Body of pancreas (tissue), 4 donors: ENCODE measurements around the gene HOXA9.

ENCODE experiments used
- POLR2A ChIP-seq, 3 donors: fragments of 450-650 bp; IDR thresholded peaks; one replicate each; pipeline ENCODE4 v1.6.1; 2016; ENCODE audit warnings: antibody characterized with exemption in 3 of 3, mild to moderate bottlenecking in 2 of 3
- TF ChIP-seq, protein P1 (sequence below), 7 experiments: fragments of 450-650 bp in 4 of 7; fragments of 200-600 bp in 3 of 7; sonication (generic) in 3 of 7; IDR thresholded peaks; one replicate each; pipeline ENCODE4 v1.5.1; 2016 to 2019; ENCODE audit warnings: antibody characterized with exemption in 7 of 7

DNA sequence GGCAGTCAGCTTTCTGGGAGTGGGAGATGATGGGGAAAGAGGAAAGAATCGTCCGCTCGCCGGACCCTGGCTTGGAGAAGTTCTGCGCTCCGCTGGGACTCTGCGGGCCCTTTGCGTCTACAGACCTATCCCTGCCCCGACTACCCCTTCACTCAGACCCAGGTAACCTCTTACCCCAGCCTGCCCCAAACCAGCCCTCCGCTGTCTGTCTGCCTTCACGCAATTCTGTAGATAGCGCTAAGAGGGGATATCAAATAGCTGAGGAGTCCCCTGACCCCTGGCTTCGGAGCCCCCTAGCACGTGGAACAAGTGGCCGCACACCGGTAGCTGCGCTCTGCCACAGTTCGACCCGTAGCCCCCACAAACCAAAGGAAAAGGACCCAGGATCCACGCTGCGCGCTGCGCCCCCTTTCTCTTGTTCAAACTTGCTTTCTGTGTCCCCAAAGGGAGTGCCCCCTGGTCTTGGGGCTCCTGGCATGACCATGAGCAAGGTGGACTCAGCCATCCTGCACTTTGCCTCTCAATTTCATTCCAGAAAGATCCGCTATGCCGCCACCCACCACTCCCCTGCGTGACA is 41.8 kb downstream of the HOXA9 start:
- no peak for TF ChIP-seq POLR2A (IDR thresholded peaks at IDR 0.05)
- TF ChIP-seq, protein P1, sequence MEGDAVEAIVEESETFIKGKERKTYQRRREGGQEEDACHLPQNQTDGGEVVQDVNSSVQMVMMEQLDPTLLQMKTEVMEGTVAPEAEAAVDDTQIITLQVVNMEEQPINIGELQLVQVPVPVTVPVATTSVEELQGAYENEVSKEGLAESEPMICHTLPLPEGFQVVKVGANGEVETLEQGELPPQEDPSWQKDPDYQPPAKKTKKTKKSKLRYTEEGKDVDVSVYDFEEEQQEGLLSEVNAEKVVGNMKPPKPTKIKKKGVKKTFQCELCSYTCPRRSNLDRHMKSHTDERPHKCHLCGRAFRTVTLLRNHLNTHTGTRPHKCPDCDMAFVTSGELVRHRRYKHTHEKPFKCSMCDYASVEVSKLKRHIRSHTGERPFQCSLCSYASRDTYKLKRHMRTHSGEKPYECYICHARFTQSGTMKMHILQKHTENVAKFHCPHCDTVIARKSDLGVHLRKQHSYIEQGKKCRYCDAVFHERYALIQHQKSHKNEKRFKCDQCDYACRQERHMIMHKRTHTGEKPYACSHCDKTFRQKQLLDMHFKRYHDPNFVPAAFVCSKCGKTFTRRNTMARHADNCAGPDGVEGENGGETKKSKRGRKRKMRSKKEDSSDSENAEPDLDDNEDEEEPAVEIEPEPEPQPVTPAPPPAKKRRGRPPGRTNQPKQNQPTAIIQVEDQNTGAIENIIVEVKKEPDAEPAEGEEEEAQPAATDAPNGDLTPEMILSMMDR (IDR thresholded peaks at IDR 0.05), result no peak
